Activated CD4-positive, alpha-beta T cell treated with anti-CD3 and anti-CD28 coated beads, Interleukin-2, Interleukin-6, amounts not matched to agents 100 ng/mL and 50 ng/mL, durations not matched to agents 16 hours and 8 hours (primary cell): Measurements from ENCODE around the gene CRYGD.

Source experiments
- DNase-seq: peaks from one replicate; pipeline ENCODE4 v3.0.0-alpha.2; 2020

Gene CRYGD

DNA sequence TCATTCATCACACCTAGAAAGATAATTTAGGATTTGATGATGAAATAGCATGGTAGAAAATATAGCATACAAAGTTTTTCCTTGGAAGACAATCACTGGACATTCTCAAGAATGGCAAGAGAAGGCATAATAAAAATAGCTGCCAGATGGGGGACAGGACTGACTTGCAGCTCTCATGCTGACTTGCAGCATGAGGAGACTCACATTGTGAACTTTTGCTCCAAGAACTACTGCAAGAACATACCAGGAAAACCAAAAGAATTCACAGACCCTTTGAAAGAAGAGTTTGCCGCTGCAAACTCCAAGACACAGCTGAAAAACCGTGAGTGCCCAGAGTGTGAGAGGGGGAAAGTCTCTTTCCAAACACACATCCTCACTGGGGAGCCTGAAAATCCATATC is 47.0 kb downstream of the CRYGD start:
- no peak for DNase-seq

- no peak for DNase-seq
Observed at GRCh38 chr2:208074610-208075356, 49.5 kb downstream of the CRYGD start.

- peak; percentile 72 for DNase-seq
Observed at GRCh38 chr2:208072250-208072892, 52.0 kb downstream of the CRYGD start.
